HTR-8/SVneo (cell line): ENCODE measurements around the gene SF3B1.
"Not testable (repeated sequence)": the region's sequence is repeated elsewhere in the genome, so short reads cannot be mapped to it uniquely, and the experiment has no call there.

Experiments
- DNase-seq: peaks from one replicate; pipeline ENCODE4 v3.0.0; 2011; ENCODE audit warnings: low spot score, mixed read lengths; ENCODE audit not compliant: insufficient read length
- FAIRE-seq: peaks from 2 replicates; lab custom pipeline; 2011; peaks lifted over from hg19 to GRCh38; lab: Jason Lieb, UNC

The SF3B1 gene

GRCh38 chr2:197353393-197354168 is 81.2 kb downstream of the SF3B1 start:
- FAIRE-seq (no peak), DNase-seq (no peak)

GRCh38 chr2:197349699-197350098 is 85.1 kb downstream of the SF3B1 start:
- no peak for DNase-seq
- FAIRE-seq, result no peak

- no peak for FAIRE-seq
Measured at GRCh38 chr2:197348721-197349360, 86.0 kb downstream of the SF3B1 start.

GRCh38 chr2:197345846-197346370 is 88.9 kb downstream of the SF3B1 start:
- FAIRE-seq (no peak), DNase-seq (no peak)

More at GRCh38 chr2:197348721-197349360, 86.0 kb downstream of the SF3B1 start:
- no peak for DNase-seq

GRCh38 chr2:197343968-197344367 is 90.9 kb downstream of the SF3B1 start:
- FAIRE-seq, DNase-seq: not testable (repeated sequence)

GRCh38 chr2:197340591-197340990 is 94.2 kb downstream of the SF3B1 start:
- DNase-seq (no peak), FAIRE-seq (no peak)
